Heart right ventricle (tissue), 16 donors: ENCODE results near the gene PCK1. TPM values are rescaled to one million over a fixed set of nuclear protein-coding genes. Genes with fewer than 3 reads are reported as not detected.

ENCODE experiments used
- ATAC-seq, 8 donors: fragments of 200-7000 bp; cut with Tn5 transposase; one replicate each; pipeline ENCODE4 v1.9.1; 2020; ENCODE audit warnings: mild to moderate bottlenecking in 8 of 8, moderate library complexity in 8 of 8, moderate number of reproducible peaks in 1 of 8
- DNase-seq, 2 donors: peaks; one replicate each; pipeline ENCODE4 v3.0.0-alpha.2; 2020
- H3K27ac ChIP-seq, 10 donors: fragments of 200-600 bp; sonication (generic) in 2 of 10; one replicate each; pipeline versions ENCODE4 v1.5.0 to v1.8.0; 2020 to 2022; ENCODE audit warnings: mild to moderate bottlenecking in 3 of 10
- H3K27me3 ChIP-seq, 7 donors: fragments of 200-600 bp; one replicate each; pipeline ENCODE4 v1.8.0; 2021 to 2022; ENCODE audit warnings: mild to moderate bottlenecking in 2 of 7
- H3K36me3 ChIP-seq, 9 donors: fragments of 200-600 bp; sonication (generic) in 1 of 9; one replicate each; pipeline versions ENCODE4 v1.5.0 to v1.8.0; 2020 to 2022; ENCODE audit warnings: mild to moderate bottlenecking in 2 of 9
- H3K4me1 ChIP-seq, 9 donors: fragments of 200-600 bp; sonication (generic) in 1 of 9; one replicate each; pipeline versions ENCODE4 v1.5.0 to v1.8.0; 2020 to 2022; ENCODE audit warnings: mild to moderate bottlenecking in 4 of 9
- H3K4me3 ChIP-seq, 10 donors: fragments of 200-600 bp; sonication (generic) in 2 of 10; one replicate each; pipeline versions ENCODE4 v1.5.0 to v1.8.0; 2020 to 2022; ENCODE audit warnings: mild to moderate bottlenecking in 7 of 10, moderate library complexity in 2 of 10
- H3K9me3 ChIP-seq, 11 donors: fragments of 200-600 bp in 10 of 11; sonication (generic) in 2 of 11; one replicate each; pipeline versions ENCODE4 v1.5.0 to v1.8.0; 2013 to 2022; ENCODE audit warnings: mild to moderate bottlenecking in 2 of 11, control low read depth in 1 of 11, moderate library complexity in 1 of 11
- CTCF ChIP-seq, 9 donors: fragments of 200-600 bp; sonication (generic) in 2 of 9; IDR thresholded peaks; one replicate each; pipeline versions ENCODE4 v1.5.0 to v1.8.0; 2021 to 2022; ENCODE audit warnings: antibody characterized with exemption in 9 of 9, mild to moderate bottlenecking in 5 of 9, moderate library complexity in 1 of 9
- WGBS, 2 donors: extraction: QIAGEN DNeasy Blood & Tissue Kit; methylation state at CpG; one replicate each; pipeline ENCODE4 v1.1.7; 2013; ENCODE audit warnings: inconsistent platforms in 1 of 2; 5-methylcytosine and 5-hydroxymethylcytosine counted together
- intact Hi-C, 10 donors: fragments of 100-400 bp; cut with DNase I; formaldehyde crosslinking; loops; one replicate each; pipeline versions ENCODE4 v1.11.1 to v1.14.2; 2022
- polyA plus RNA-seq, 2 donors: library from polyadenylated mRNA; stranded (reverse); fragments of 200-250 nt; gene quantifications; one replicate each; pipeline ENCODE4 v1.2.3, GENCODE V29; 2013
- total RNA-seq, 10 donors: library from RNA; stranded (reverse); fragmentation: NEBNext Ultra II Directional in 3 of 10; extraction: Animal tissue kit (Norgen Biotek cat#: 25700) in 3 of 10; gene quantifications; one replicate each; pipeline versions ENCODE4 v1.2.1 to v1.2.4, GENCODE V29; 2021 to 2023
- donor health status: Arrhythmogenic right ventricular cardiomyopathy.
- donor health status: ischemic (EF 13 %, LVEDD 7.1; RV severe dilation, severe dysfunction).
- donor health status: healthy with polysubstance abuse.
- donor health status: DM: no; HTN: yes; CAD: no.
- donor health status: DM: no; HTN: no; CAD: no.
- donor health status: ischemic (EF 25% LVEDD 6.9; RV normal size, moderate dysfunction).
- donor health status: ischemic (EF 25% LVEDD 5.7; RV mildly dilated, moderate dysfunction).
- donor health status: healthy.
- donor health status: DM: yes; HTN: yes; CAD: no.
- donor health status: Ischemic cardiomyopathy.
- donor health status: ischemic (EF 35%, LVEDD 5.7; RV mildly dilated, moderate dysfunction).
- donor health status: nonischemic (EF 11% LVEDD 7.7; RV severe dilation, severe dysfunction).
- donor health status: DM: yes; HTN: yes; CAD: no.
- donor health status: PGD.
- donor health status: ischemic (EF 29% LVEDD 5.4; RV normal size, mild dysfunction).
- donor health status: nonischemic (EF 23%, LVEDD 6.1; RV moderate dilation, normal function).

Gene PCK1
- total and polyA plus RNA-seq, 12 donors: 0.15 to 8.5 (median 0.72) TPM; not detected in 2

- ATAC-seq (no peak), DNase-seq (no peak)
- Histone ChIP-seq H3K27ac (no peak overlapping the region), H3K4me1 (peaks cover 0 to 4% (median 0%) of the 10 kb centered on the region in 9 donors), H3K4me3 (no peak overlapping the region), H3K27me3 (peaks cover 0 to 37% (median 11%) of the 10 kb centered on the region in 7 donors), H3K9me3 (peaks cover 0 to 23% (median 2%) of the 10 kb centered on the region in 11 donors), H3K36me3 (no peaks in the 10 kb centered on the region)
- TF ChIP-seq CTCF (IDR thresholded peaks at IDR 0.05): no peak
- intact Hi-C loops: no loop called here
- WGBS, 2 donors: 73 to 76% methylated on average over 17 of the region's 17 CpGs
Observed at GRCh38 chr20:57540890-57541580, 19.9 kb upstream of the PCK1 start.

GRCh38 chr20:57543754-57544153 lies 17.2 kb upstream of the PCK1 start:
- 45 to 76% methylated on average over 2 of the region's 2 CpGs for WGBS, 2 donors
- ATAC-seq: no peak
- Histone ChIP-seq H3K36me3 (no peaks in the 10 kb centered on the region), H3K9me3 (peaks cover 0 to 3% (median 0%) of the 10 kb centered on the region in 11 donors), H3K4me3 (no peak overlapping the region), H3K27me3 (peaks cover 0 to 34% (median 16%) of the 10 kb centered on the region in 7 donors), H3K4me1 (peaks cover 0 to 4% (median 0%) of the 10 kb centered on the region in 9 donors), H3K27ac (no peak overlapping the region)
- no peak for TF ChIP-seq CTCF (IDR thresholded peaks at IDR 0.05)
- DNase-seq: no peak
- intact Hi-C loops: no loop called here

GRCh38 chr20:57544838-57545564 lies 15.9 kb upstream of the PCK1 start:
- ATAC-seq (peak in 3 of 8 donors; percentile 52 to 80 (median 52)), DNase-seq (no peak)
- Histone ChIP-seq H3K4me3 (no peak overlapping the region), H3K4me1 (peaks cover 0 to 4% (median 0%) of the 10 kb centered on the region in 9 donors), H3K27ac (no peak overlapping the region), H3K9me3 (no peaks in the 10 kb centered on the region), H3K27me3 (peaks cover 0 to 38% (median 19%) of the 10 kb centered on the region in 7 donors), H3K36me3 (no peaks in the 10 kb centered on the region)
- intact Hi-C loops: no loop called here
- no peak for TF ChIP-seq CTCF (IDR thresholded peaks at IDR 0.05)
- 41% methylated on average over 12 of the region's 12 CpGs for WGBS, 2 donors

GRCh38 chr20:57545927-57546662 lies 14.8 kb upstream of the PCK1 start:
- Histone ChIP-seq H3K27ac (no peak overlapping the region), H3K9me3 (no peaks in the 10 kb centered on the region), H3K4me3 (no peak overlapping the region), H3K36me3 (no peaks in the 10 kb centered on the region), H3K4me1 (peaks cover 0 to 4% (median 0%) of the 10 kb centered on the region in 9 donors), H3K27me3 (peaks cover 0 to 40% (median 22%) of the 10 kb centered on the region in 7 donors)
- no peak for TF ChIP-seq CTCF (IDR thresholded peaks at IDR 0.05)
- WGBS, 2 donors: 91 to 92% methylated on average over 12 of the region's 12 CpGs
- DNase-seq (no peak), ATAC-seq (peak in 1 of 8 donors; percentile 59)
- intact Hi-C loops: no loop called here
